ENCODE results near the gene WNT8B.

Gene WNT8B

GRCh38 chr10:100482834-100483185, 20.0 kb downstream of the WNT8B start:
- DNase-seq (ENCODE audit: low read depth): no peak
- H3K4me3 ChIP-seq (ENCODE audit: low read depth, low read length): no peak overlapping the region
- no peak for TF ChIP-seq CTCF (IDR thresholded peaks at IDR 0.05; ENCODE audit: low read depth, low read length, missing control alignments)

GRCh38 chr10:100483876-100484666, 21.3 kb downstream of the WNT8B start:
- DNase-seq (ENCODE audit: low read depth): no peak
- no peak overlapping the region for H3K4me3 ChIP-seq (ENCODE audit: low read depth, low read length)
- no peak for TF ChIP-seq CTCF (IDR thresholded peaks at IDR 0.05; ENCODE audit: low read depth, low read length, missing control alignments)

- no peak for TF ChIP-seq CTCF (IDR thresholded peaks at IDR 0.05; ENCODE audit: low read depth, low read length, missing control alignments)
- no peak for DNase-seq (ENCODE audit: low read depth)
- no peak overlapping the region for H3K4me3 ChIP-seq (ENCODE audit: low read depth, low read length)
Measured at GRCh38 chr10:100485366-100485765, 22.6 kb downstream of the WNT8B start.

GRCh38 chr10:100485801-100486495, 23.1 kb downstream of the WNT8B start:
- no peak for DNase-seq (ENCODE audit: low read depth)
- TF ChIP-seq CTCF (IDR thresholded peaks at IDR 0.05; ENCODE audit: low read depth, low read length, missing control alignments): no peak
- no peak overlapping the region for H3K4me3 ChIP-seq (ENCODE audit: low read depth, low read length)

GRCh38 chr10:100487529-100487928, 24.7 kb downstream of the WNT8B start:
- no peak overlapping the region for H3K4me3 ChIP-seq (ENCODE audit: low read depth, low read length)
- TF ChIP-seq CTCF (IDR thresholded peaks at IDR 0.05; ENCODE audit: low read depth, low read length, missing control alignments): no peak
- no peak for DNase-seq (ENCODE audit: low read depth)

- no peak overlapping the region for H3K4me3 ChIP-seq (ENCODE audit: low read depth, low read length)
- TF ChIP-seq CTCF (IDR thresholded peaks at IDR 0.05; ENCODE audit: low read depth, low read length, missing control alignments): no peak
- DNase-seq (ENCODE audit: low read depth): no peak
Measured at GRCh38 chr10:100489396-100489795, 26.6 kb downstream of the WNT8B start.
